Neural crest cell (in vitro differentiated cells): ENCODE results near the gene LRRC10B. TPM values are rescaled to one million over a fixed set of nuclear protein-coding genes. Genes with fewer than 3 reads are reported as not detected.

Experiments used
- DNase-seq: peaks from one replicate; pipeline ENCODE4 v3.0.0; 2021; ENCODE audit warnings: low read depth, mixed read lengths, low spot score
- H3K27ac Mint-ChIP-seq: one replicate; pipeline ENCODE4 v1.8.0; 2021; ENCODE audit warnings: mild to moderate bottlenecking, mixed read lengths; ENCODE audit not compliant: unreplicated experiment
- H3K27me3 Mint-ChIP-seq: 2 replicates; pipeline ENCODE4 v1.8.0; 2021; ENCODE audit warnings: low read depth, mild to moderate bottlenecking, mixed read lengths
- H3K36me3 Mint-ChIP-seq: 2 replicates; pipeline ENCODE4 v1.8.0; 2021; ENCODE audit warnings: low read depth, mild to moderate bottlenecking, mixed read lengths
- H3K4me1 Mint-ChIP-seq: 2 replicates; pipeline ENCODE4 v1.8.0; 2021; ENCODE audit warnings: mixed read lengths
- H3K4me3 Mint-ChIP-seq: one replicate; pipeline ENCODE4 v1.8.0; 2021; ENCODE audit warnings: mild to moderate bottlenecking, mixed read lengths
- H3K9me3 Mint-ChIP-seq: 2 replicates; pipeline ENCODE4 v1.8.0; 2021; ENCODE audit warnings: mixed read lengths
- CTCF ChIP-seq: fragments of 200-600 bp; sonication (generic); conservative IDR thresholded peaks from 2 replicates; pipeline ENCODE4 v1.5.0; 2021; ENCODE audit warnings: antibody characterized with exemption, mild to moderate bottlenecking
- total RNA-seq: library from RNA; stranded (reverse); gene quantifications from 2 replicates; pipeline ENCODE4 v1.2.1, GENCODE V29; 2021

The LRRC10B gene
- total RNA-seq, 1 donor from 2014 or later: 2.9 TPM

GRCh38 chr11:61551634-61552033 is 43.1 kb downstream of the LRRC10B start:
- Mint-ChIP-seq H3K27ac (no peak overlapping the region), H3K4me1 (peaks cover 14% of the 10 kb centered on the region), H3K27me3 (peaks cover 43% of the 10 kb centered on the region), H3K36me3 (no peaks in the 10 kb centered on the region), H3K4me3 (no peak overlapping the region), H3K9me3 (no peaks in the 10 kb centered on the region)
- TF ChIP-seq CTCF: no peak
- no peak for DNase-seq

- no peak overlapping the region for H3K4me3 Mint-ChIP-seq
- H3K4me1 Mint-ChIP-seq: peaks cover 14% of the 10 kb centered on the region
- H3K27me3 Mint-ChIP-seq: peaks cover 48% of the 10 kb centered on the region
Measured at GRCh38 chr11:61552108-61552635, 43.6 kb downstream of the LRRC10B start.

GRCh38 chr11:61553373-61554171 is 45.0 kb downstream of the LRRC10B start:
- no peak for DNase-seq
- no peak for TF ChIP-seq CTCF
- H3K4me3 Mint-ChIP-seq: no peak overlapping the region
- H3K36me3 Mint-ChIP-seq: no peaks in the 10 kb centered on the region
- H3K4me1 Mint-ChIP-seq: peaks cover 10% of the 10 kb centered on the region
- H3K27me3 Mint-ChIP-seq: peaks cover 62% of the 10 kb centered on the region
- H3K27ac Mint-ChIP-seq: no peak overlapping the region
- H3K9me3 Mint-ChIP-seq: no peaks in the 10 kb centered on the region

More at GRCh38 chr11:61552108-61552635, 43.6 kb downstream of the LRRC10B start:
- Mint-ChIP-seq H3K27ac (no peak overlapping the region), H3K36me3 (no peaks in the 10 kb centered on the region), H3K9me3 (no peaks in the 10 kb centered on the region)
- TF ChIP-seq CTCF: no peak
- DNase-seq: no peak

GRCh38 chr11:61554172-61554988 is 45.8 kb downstream of the LRRC10B start:
- TF ChIP-seq CTCF: no peak
- no peak overlapping the region for H3K4me3 Mint-ChIP-seq
- no peaks in the 10 kb centered on the region for H3K36me3 Mint-ChIP-seq
- H3K9me3 Mint-ChIP-seq: no peaks in the 10 kb centered on the region
- peaks cover 70% of the 10 kb centered on the region for H3K27me3 Mint-ChIP-seq
- H3K4me1 Mint-ChIP-seq: peaks cover 10% of the 10 kb centered on the region
- H3K27ac Mint-ChIP-seq: no peak overlapping the region
- DNase-seq: no peak

GRCh38 chr11:61555051-61555969 is 46.8 kb downstream of the LRRC10B start:
- Mint-ChIP-seq H3K27me3 (peaks cover 79% of the 10 kb centered on the region), H3K27ac (no peak overlapping the region), H3K36me3 (no peaks in the 10 kb centered on the region), H3K4me3 (no peak overlapping the region), H3K9me3 (no peaks in the 10 kb centered on the region), H3K4me1 (peaks cover 10% of the 10 kb centered on the region)
- peak; percentile 55 for TF ChIP-seq CTCF
- peak; percentile 9 for DNase-seq
